ENCODE measurements around the gene TNS1. TPM values are rescaled to one million over a fixed set of nuclear protein-coding genes. Genes with fewer than 3 reads are reported as not detected.

Gene TNS1
- total RNA-seq, 1 experiment from 2014 or later, result 4.5 TPM

DNA sequence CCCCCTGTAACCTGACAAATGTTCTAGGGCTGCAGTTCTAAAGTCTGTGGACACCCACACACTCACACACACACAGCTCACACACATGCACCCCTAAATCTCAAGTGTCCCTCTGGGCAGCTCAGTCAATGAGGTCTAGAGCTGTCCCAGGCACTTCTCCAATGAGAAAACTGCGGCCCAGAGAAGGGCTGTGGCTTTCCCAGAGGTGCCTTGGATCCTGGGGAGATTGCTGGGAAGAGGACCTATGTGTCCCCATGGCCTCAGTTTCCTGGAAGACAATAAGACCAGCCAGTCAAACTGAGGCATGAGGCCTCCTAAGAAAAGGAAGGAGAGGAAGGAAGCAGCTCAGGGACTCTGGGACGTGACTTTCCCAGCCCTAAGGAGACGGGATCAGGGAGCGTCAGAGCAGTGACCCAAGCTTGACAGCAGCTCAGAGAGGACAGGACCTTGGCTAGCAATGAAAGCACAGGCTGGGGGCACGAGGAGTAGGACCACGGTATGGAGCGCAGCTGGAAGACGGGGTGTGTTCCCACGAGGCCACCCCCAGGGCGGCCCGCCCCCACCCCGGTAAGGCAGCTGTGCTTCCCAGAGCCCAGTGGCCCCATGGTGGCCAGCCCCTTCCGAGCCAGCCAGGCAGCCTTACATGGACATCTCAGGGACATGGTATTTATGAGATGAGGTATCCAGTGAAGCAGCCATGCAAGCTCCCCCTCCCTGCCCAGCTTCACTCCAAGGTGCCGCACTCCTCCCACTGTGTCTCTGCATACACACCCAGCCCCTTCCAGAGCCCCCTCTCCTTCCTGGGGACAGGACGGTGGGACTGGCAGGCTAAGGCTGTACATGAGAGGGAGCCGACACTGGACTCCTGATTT lies 46.0 kb downstream of the TNS1 start:
- POLR2A ChIA-PET, result no interaction called here
- H3K4me3 Mint-ChIP-seq, result no peak overlapping the region
- TF ChIP-seq ATF2 (CRISPR knock-in tag; IDR thresholded peaks at IDR 0.05; ENCODE audit: borderline replicate concordance, low read depth), result no peak
- TF ChIP-seq ZNF232 (CRISPR knock-in tag; IDR thresholded peaks at IDR 0.05), result no peak
- TF ChIP-seq MAX (CRISPR knock-in tag; IDR thresholded peaks at IDR 0.05), result no peak
- TF ChIP-seq TEAD4 (CRISPR knock-in tag; IDR thresholded peaks at IDR 0.05), result no peak
- TF ChIP-seq ZNF138 (CRISPR knock-in tag; conservative IDR thresholded peaks at IDR 0.05), result no peak
- no peak for TF ChIP-seq ZNF281 (CRISPR knock-in tag; IDR thresholded peaks at IDR 0.05)
- no peak for TF ChIP-seq ZBTB43 (CRISPR knock-in tag; IDR thresholded peaks at IDR 0.05)
- TF ChIP-seq ZNF671 (CRISPR knock-in tag; IDR thresholded peaks at IDR 0.05), result no peak
- no peak for TF ChIP-seq RORB (CRISPR knock-in tag; IDR thresholded peaks at IDR 0.05)
- TF ChIP-seq NR2C2 (CRISPR knock-in tag; IDR thresholded peaks at IDR 0.05), result no peak
- TF ChIP-seq FOXP4 (CRISPR knock-in tag; IDR thresholded peaks at IDR 0.05), result no peak
- no peak for TF ChIP-seq GTF2I (CRISPR knock-in tag; conservative IDR thresholded peaks at IDR 0.05)
- H3K9me3 Mint-ChIP-seq, result no peaks in the 10 kb centered on the region
- ATAC-seq, result no peak
- no peak overlapping the region for H3K27ac Mint-ChIP-seq
- CTCF ChIA-PET, result interaction anchor here (0.9 to 1.5 kb wide), 4 partner anchors 9 to 168 kb away, joined by 3 to 13 read pairs (median 4); no protein-coding TSS in a partner anchor
- peaks cover under 1% of the 10 kb centered on the region for H3K4me1 Mint-ChIP-seq
- no peak for DNase-seq (ENCODE audit: low spot score)
- no peaks in the 10 kb centered on the region for H3K36me3 Mint-ChIP-seq
- H3K27me3 Mint-ChIP-seq (ENCODE audit: low read depth), result no peaks in the 10 kb centered on the region; the same call in 1 of the 2 replicates

GRCh38 chr2:217955881-217956493 lies 46.8 kb downstream of the TNS1 start:
- no peaks in the 10 kb centered on the region for H3K36me3 Mint-ChIP-seq
- H3K4me1 Mint-ChIP-seq, result peaks cover 9% of the 10 kb centered on the region
- no peaks in the 10 kb centered on the region for H3K9me3 Mint-ChIP-seq
- DNase-seq (ENCODE audit: low spot score) (no peak), ATAC-seq (no peak)
- ChIA-PET CTCF (interaction anchor here (1.0 to 1.5 kb wide), 4 partner anchors 8 to 57 kb away, joined by 3 to 13 read pairs (median 4); no protein-coding TSS in a partner anchor), POLR2A (no interaction called here)
- H3K4me3 Mint-ChIP-seq, result no peak overlapping the region
- no peak overlapping the region for H3K27ac Mint-ChIP-seq
- no peaks in the 10 kb centered on the region for H3K27me3 Mint-ChIP-seq (ENCODE audit: low read depth)
- TF ChIP-seq NR3C1 (CRISPR knock-in tag; conservative IDR thresholded peaks at IDR 0.05; ENCODE audit: low read depth) (no peak), ELF4 (CRISPR knock-in tag; IDR thresholded peaks at IDR 0.05; ENCODE audit: low read depth) (no peak), PREB (CRISPR knock-in tag; IDR thresholded peaks at IDR 0.05; ENCODE audit: borderline replicate concordance) (no peak)
- TF ChIP-seq, protein P1, sequence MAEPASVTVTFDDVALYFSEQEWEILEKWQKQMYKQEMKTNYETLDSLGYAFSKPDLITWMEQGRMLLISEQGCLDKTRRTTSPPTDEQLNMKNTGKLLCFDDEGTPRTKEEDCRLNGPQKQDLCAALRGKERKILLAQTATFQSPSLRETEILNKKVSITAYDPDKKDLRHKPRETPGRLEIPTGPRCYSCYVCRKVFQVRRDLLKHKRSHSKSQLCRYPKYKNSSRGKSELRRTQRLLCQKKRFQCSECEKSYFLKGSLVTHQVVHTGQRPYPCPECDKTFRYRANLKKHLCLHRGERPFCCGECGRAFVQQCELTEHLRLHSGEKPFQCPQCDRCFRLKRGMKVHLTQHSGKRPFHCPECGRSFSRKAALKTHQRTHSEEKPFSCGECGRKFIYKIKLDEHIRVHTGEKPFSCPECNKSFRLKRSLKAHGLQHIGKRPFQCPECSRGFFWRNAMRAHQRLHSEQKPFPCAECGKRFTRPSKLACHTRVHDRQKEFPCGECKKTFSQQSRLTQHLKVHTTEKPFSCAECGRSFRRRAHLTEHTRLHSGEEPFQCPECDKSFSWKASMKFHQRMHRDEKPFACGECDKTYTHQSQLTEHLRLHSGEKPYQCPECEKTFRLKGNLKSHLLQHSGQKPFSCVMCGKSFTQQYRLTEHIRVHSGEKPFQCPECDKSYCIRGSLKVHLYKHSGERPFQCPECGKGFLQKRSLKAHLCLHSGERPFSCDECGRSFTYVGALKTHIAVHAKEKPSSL (CRISPR knock-in tag; conservative IDR thresholded peaks at IDR 0.05), result no peak
- TF ChIP-seq, protein P2, sequence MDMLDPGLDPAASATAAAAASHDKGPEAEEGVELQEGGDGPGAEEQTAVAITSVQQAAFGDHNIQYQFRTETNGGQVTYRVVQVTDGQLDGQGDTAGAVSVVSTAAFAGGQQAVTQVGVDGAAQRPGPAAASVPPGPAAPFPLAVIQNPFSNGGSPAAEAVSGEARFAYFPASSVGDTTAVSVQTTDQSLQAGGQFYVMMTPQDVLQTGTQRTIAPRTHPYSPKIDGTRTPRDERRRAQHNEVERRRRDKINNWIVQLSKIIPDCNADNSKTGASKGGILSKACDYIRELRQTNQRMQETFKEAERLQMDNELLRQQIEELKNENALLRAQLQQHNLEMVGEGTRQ (CRISPR knock-in tag; IDR thresholded peaks at IDR 0.05), result no peak
- TF ChIP-seq, protein P3, sequence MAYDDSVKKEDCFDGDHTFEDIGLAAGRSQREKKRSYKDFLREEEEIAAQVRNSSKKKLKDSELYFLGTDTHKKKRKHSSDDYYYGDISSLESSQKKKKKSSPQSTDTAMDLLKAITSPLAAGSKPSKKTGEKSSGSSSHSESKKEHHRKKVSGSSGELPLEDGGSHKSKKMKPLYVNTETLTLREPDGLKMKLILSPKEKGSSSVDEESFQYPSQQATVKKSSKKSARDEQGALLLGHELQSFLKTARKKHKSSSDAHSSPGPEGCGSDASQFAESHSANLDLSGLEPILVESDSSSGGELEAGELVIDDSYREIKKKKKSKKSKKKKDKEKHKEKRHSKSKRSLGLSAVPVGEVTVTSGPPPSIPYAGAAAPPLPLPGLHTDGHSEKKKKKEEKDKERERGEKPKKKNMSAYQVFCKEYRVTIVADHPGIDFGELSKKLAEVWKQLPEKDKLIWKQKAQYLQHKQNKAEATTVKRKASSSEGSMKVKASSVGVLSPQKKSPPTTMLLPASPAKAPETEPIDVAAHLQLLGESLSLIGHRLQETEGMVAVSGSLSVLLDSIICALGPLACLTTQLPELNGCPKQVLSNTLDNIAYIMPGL (CRISPR knock-in tag; IDR thresholded peaks at IDR 0.05), result no peak

Measured in WTC11 (cell line).